Mucosa of rectum (tissue), 2 donors: Measurements from ENCODE around the gene FOSL1.

Source experiments
- H3K27ac ChIP-seq, 2 donors: one replicate each; pipeline ENCODE4 v1.7.0; 2013; ENCODE audit warnings: inconsistent platforms in 2 of 2, low read depth in 2 of 2, low read length in 2 of 2
- H3K27me3 ChIP-seq, 2 donors: one replicate each; pipeline ENCODE4 v1.7.0; 2013; ENCODE audit warnings: low read length in 2 of 2; ENCODE audit not compliant: control insufficient read depth in 2 of 2, insufficient read depth in 2 of 2
- H3K36me3 ChIP-seq, 2 donors: one replicate each; pipeline ENCODE4 v1.7.0; 2013; ENCODE audit warnings: low read length in 2 of 2; ENCODE audit not compliant: control insufficient read depth in 2 of 2, insufficient read depth in 2 of 2
- H3K4me1 ChIP-seq, 2 donors: one replicate each; pipeline ENCODE4 v1.7.0; 2013; ENCODE audit warnings: low read length in 2 of 2, mild to moderate bottlenecking in 1 of 2; ENCODE audit not compliant: control insufficient read depth in 2 of 2, insufficient read depth in 2 of 2
- H3K4me3 ChIP-seq, 2 donors: one replicate each; pipeline ENCODE4 v1.7.0; 2013; ENCODE audit warnings: low read length in 2 of 2
- H3K9ac ChIP-seq, 2 donors: one replicate each; pipeline ENCODE4 v1.7.0; 2013; ENCODE audit warnings: low read length in 2 of 2, low read depth in 1 of 2, mild to moderate bottlenecking in 1 of 2
- H3K9me3 ChIP-seq, 2 donors: one replicate each; pipeline ENCODE4 v1.7.0; 2013; ENCODE audit warnings: low read length in 2 of 2; ENCODE audit not compliant: control insufficient read depth in 2 of 2
- donor health status: healthy.
- donor health status: Normal muscosa, but diverticular disease.

Gene FOSL1

DNA sequence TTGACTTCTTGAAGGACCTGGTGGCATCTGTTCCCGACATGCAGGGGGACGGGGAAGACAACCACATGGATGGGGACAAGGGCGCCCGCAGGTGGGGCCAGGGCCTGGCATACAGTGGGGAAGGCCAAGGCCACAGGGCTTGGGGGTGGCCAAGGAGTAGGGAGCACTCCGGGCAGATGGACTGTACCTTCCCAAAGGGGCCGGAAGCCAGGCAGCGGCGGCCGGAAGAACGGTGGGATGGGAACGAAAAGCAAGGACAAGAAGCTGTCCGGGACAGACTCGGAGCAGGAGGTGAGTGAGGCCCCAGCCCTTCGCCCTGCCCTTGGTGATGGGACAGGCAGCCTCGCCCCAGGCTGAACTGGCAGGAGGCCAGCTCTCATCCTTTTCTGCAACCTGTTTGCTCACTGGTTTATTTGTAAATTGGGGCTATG lies 20.2 kb upstream of the FOSL1 start:
- H3K4me1 ChIP-seq: peaks cover 29 to 30% of the 10 kb centered on the region in 2 donors
- peak overlapping the region; percentile 76 to 78 for H3K4me3 ChIP-seq
- peak overlapping the region; percentile 47 to 71 for H3K9ac ChIP-seq
- H3K36me3 ChIP-seq: peaks cover 8 to 10% of the 10 kb centered on the region in 2 donors
- H3K27me3 ChIP-seq: no peaks in the 10 kb centered on the region
- no peaks in the 10 kb centered on the region for H3K9me3 ChIP-seq
- peak overlapping the region in 1 of 2 donors; percentile 77 for H3K27ac ChIP-seq

DNA sequence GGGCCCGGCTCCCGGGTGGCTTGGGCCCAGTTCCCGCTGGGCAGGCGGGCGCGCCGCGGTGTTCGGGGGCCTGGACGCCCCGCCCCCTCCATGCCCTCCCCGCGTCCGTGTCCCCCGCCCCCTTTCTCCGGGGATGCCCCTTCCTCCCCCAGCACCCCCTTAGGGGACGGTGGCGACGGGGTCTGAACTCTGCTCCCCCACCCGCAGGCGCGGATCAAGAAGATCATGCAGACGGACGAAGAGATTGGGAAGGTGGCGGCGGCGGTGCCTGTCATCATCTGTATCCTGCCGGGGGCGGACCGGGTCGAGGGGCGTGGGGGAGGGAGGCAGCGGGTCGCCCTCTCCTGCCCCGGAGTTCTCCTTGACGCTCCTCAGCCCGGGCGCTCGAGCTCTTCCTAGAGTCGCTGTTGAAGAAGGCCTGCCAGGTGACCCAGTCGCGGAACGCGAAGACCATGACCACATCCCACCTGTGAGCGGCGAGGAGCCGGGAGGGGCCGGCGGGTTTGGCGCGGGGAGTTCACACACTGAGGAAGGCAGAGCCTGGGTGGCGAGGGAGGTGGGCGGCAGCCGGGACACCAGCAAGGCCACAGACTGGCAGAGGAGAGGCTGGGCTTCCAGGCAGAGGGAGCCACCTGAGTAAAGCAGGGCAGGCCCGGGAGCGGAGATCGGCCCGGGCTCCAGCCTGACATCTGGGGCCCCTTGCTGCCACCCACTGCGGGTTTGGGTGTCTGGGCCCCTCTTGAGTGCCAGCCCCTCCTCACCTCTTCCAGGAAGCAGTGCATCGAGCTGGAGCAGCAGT lies 19.6 kb upstream of the FOSL1 start:
- H3K9me3 ChIP-seq: no peaks in the 10 kb centered on the region
- peak overlapping the region; percentile 47 to 71 for H3K9ac ChIP-seq
- H3K27ac ChIP-seq: peak overlapping the region; percentile 77 to 81
- peak overlapping the region; percentile 76 to 78 for H3K4me3 ChIP-seq
- H3K36me3 ChIP-seq: peaks cover 8 to 10% of the 10 kb centered on the region in 2 donors
- peaks cover 34 to 35% of the 10 kb centered on the region in 2 donors for H3K4me1 ChIP-seq
- H3K27me3 ChIP-seq: no peaks in the 10 kb centered on the region

DNA sequence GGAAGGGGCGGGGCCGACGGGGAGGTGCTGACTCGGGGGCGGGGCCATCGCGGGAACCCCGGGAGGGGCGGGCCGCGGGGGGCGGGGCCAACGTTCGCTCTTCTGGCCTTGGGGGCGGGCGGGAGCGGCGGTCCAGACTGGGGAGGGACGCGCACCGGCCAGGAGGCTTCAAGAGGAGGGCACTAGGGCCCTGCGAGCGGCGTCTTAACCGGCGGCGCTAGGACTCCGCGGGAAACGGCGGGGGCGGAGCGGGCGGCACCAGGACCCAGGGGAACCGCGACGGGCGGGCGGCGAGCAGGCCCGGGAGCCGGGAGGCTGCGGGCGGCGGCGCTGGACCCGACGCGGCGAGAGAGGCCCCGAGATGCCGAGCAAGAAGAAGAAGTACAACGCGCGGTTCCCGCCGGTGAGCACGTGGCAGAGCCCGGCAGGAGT lies 19.0 kb upstream of the FOSL1 start, which contains the start of gene DRAP1:
Gene DRAP1 (plus strand): TSS at position 286 of the 432 bp plus-strand sequence. CDS start 76 bp downstream, at position 362.
- Histone ChIP-seq H3K9me3 (no peaks in the 10 kb centered on the region), H3K27me3 (no peaks in the 10 kb centered on the region), H3K4me3 (peak within 1 kb of the TSS; percentile 79 to 91), H3K27ac (peak within 1 kb of the TSS; percentile 82 to 85), H3K9ac (peak within 1 kb of the TSS; percentile 92), H3K36me3 (peaks cover 8 to 10% of the 10 kb centered on the region in 2 donors), H3K4me1 (peaks cover 34 to 35% of the 10 kb centered on the region in 2 donors)

DNA sequence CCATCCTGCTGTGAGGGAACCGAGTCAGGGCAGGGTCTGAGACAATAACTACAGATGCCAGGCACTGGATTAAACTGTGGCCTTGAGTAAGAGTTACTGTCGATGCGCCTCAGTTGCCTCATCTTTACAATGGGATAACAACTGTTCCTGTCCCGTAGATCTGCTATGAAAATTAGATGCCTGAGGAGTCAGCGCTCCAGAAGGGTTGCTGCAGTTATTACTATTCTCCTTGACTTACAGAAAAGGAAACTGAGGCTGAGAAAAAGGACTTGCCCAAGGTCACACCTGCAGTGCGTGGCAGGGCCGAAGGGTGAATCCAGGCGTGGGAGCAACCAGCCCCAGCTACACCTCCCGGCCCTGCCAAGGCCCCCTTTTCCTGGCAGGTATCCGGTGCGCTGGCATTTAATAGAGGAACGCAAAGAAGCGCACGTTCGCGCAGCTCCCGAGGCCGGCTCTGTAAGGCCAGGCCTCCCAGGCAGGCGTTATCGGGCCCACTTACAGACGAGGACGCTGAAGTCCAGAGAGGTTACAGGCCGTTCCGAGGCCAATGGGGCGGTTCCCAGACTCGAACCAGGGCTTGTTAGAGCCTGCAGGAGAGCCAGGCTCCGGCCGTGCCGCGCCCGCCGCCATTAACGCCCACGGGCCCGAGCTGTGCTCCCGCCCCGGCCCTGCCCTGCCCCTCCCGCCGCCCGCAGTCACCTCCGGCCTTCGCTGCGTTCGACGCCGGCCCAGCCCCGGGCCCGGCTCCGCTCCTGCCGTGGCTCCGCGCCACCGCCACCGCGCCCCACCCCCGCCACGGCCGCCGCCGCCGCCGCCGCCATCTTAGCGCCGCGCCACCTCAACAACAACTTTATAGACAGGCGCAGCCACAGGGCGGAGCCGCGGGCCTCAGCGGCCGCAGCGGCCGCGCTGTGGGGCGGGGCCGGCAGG lies 18.3 kb upstream of the FOSL1 start, which contains the start of gene C11orf68:
Gene C11orf68 (minus strand): TSS at position 852 of the 930 bp plus-strand sequence. CDS start 31 bp downstream, at position 821.
- peak within 1 kb of the TSS; percentile 79 to 91 for H3K4me3 ChIP-seq
- H3K4me1 ChIP-seq: peaks cover 34 to 35% of the 10 kb centered on the region in 2 donors
- H3K27ac ChIP-seq: peak within 1 kb of the TSS; percentile 82 to 85
- H3K36me3 ChIP-seq: peaks cover 8 to 10% of the 10 kb centered on the region in 2 donors
- no peaks in the 10 kb centered on the region for H3K27me3 ChIP-seq
- no peaks in the 10 kb centered on the region for H3K9me3 ChIP-seq
- peak within 1 kb of the TSS; percentile 92 for H3K9ac ChIP-seq

DNA sequence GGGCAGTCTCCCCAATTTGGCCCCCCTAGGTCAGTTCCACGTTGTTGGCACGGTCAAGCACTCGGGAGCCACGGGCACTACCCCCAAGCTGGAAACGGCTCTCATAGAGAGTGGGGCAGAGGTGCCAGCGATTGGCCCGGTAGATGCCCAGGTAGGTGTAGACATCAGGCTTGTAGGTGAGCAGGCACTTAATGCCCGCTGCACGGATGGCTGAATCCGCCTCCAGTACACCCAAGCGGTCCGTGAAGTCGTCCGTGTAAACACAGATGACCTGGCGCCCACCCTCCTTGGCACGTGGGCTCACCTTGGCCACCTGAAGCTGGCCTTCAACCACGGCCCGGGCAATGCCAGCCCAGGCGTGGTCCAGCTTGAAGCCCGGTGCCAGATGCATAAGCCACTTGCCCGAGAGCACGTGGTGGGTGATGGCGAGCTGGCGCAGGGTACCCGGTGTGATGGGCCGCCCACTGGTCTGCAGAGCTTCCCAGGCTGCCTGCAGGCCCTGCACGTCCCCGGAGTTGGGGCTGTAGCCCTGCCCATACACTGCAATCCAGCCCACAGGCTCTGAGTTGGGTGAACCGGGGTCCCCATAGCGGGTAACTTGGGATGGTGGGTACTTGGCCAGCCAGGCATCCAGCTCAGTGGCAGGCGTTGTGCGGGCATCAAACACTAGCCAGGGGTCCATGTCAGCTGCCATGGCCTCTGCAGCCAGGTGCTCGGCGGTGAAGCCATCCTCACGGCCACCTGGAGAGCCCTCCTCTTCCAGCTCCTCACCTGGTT lies 17.4 kb upstream of the FOSL1 start:
- peak overlapping the region in 1 of 2 donors; percentile 85 for H3K27ac ChIP-seq
- H3K36me3 ChIP-seq: peaks cover 8% of the 10 kb centered on the region in 2 donors
- peak overlapping the region; percentile 92 for H3K9ac ChIP-seq
- H3K9me3 ChIP-seq: no peaks in the 10 kb centered on the region
- no peaks in the 10 kb centered on the region for H3K27me3 ChIP-seq
- peaks cover 34 to 35% of the 10 kb centered on the region in 2 donors for H3K4me1 ChIP-seq
- H3K4me3 ChIP-seq: peak overlapping the region; percentile 79 to 91

DNA sequence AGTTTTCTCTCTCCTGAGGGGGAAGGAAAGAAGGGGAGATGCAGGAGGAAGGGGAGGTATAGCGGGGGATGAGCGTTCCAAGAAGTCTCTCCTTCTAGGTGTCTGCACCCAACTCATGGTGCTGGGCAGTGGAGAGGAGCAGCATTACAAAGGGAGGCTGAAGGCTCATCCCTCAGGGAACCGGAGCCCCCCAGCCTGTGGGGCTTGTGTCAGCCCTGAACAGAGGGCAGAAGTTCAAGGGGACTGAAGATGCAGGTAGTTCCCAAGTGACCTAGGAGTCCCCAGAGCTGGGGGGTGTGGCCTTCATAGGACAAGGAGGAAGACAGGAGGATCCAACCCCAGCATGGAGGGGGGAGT lies 16.9 kb upstream of the FOSL1 start:
- H3K4me1 ChIP-seq: peaks cover 36 to 37% of the 10 kb centered on the region in 2 donors
- peak overlapping the region; percentile 79 to 91 for H3K4me3 ChIP-seq
- H3K27me3 ChIP-seq: no peaks in the 10 kb centered on the region
- H3K36me3 ChIP-seq: peaks cover 3% of the 10 kb centered on the region in 2 donors
- H3K9ac ChIP-seq: no peak overlapping the region
- H3K27ac ChIP-seq: no peak overlapping the region
- H3K9me3 ChIP-seq: no peaks in the 10 kb centered on the region

DNA sequence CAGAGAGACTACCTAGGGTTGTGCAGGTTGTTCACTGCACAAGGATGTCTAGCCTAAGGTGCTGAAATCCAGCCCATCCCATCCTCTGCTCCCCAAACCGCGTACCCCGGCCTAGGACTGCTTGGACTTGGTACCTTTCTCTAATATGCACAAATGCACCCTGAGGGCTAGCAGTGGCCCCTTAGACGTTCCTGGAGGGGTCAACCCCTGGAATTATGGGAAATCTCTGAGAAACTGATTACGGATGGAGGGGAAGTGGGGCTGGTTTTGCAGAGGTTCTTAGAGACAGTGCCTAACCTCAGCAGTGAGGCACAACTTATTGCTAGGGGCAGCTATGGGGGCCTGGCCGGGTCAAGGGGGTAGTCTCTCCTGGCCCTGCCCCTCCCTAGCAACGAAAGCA lies 16.2 kb upstream of the FOSL1 start:
- peaks cover 43% of the 10 kb centered on the region in 2 donors for H3K4me1 ChIP-seq
- H3K27me3 ChIP-seq: no peaks in the 10 kb centered on the region
- peak overlapping the region in 1 of 2 donors; percentile 70 for H3K27ac ChIP-seq
- H3K9me3 ChIP-seq: no peaks in the 10 kb centered on the region
- H3K4me3 ChIP-seq: no peak overlapping the region
- no peaks in the 10 kb centered on the region for H3K36me3 ChIP-seq
- H3K9ac ChIP-seq: no peak overlapping the region

DNA sequence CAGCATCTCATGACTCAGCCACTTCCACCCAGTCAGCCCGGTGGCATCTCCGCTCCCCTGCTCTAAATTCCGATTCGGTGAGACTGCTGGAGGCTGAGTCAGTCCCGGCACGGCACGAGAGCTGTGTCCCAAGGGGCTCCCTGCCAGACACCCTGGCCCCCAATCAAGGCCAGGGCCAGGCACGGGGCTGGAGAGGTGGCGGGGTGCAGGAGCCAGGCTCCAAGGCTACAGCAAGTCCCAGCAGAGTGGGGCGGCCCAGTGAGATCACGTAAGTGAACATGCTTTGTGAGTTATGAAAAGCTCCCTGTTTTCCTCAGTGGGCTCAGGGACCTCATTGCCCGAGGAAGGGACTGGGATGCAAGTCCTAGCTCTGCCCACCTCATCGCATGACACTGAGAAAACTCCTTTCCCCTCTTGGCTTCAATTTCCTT lies 15.6 kb upstream of the FOSL1 start:
- H3K4me3 ChIP-seq: no peak overlapping the region
- no peak overlapping the region for H3K9ac ChIP-seq
- no peaks in the 10 kb centered on the region for H3K36me3 ChIP-seq
- H3K27me3 ChIP-seq: no peaks in the 10 kb centered on the region
- no peaks in the 10 kb centered on the region for H3K9me3 ChIP-seq
- H3K4me1 ChIP-seq: peaks cover 42 to 44% of the 10 kb centered on the region in 2 donors
- H3K27ac ChIP-seq: peak overlapping the region; percentile 26 to 70

DNA sequence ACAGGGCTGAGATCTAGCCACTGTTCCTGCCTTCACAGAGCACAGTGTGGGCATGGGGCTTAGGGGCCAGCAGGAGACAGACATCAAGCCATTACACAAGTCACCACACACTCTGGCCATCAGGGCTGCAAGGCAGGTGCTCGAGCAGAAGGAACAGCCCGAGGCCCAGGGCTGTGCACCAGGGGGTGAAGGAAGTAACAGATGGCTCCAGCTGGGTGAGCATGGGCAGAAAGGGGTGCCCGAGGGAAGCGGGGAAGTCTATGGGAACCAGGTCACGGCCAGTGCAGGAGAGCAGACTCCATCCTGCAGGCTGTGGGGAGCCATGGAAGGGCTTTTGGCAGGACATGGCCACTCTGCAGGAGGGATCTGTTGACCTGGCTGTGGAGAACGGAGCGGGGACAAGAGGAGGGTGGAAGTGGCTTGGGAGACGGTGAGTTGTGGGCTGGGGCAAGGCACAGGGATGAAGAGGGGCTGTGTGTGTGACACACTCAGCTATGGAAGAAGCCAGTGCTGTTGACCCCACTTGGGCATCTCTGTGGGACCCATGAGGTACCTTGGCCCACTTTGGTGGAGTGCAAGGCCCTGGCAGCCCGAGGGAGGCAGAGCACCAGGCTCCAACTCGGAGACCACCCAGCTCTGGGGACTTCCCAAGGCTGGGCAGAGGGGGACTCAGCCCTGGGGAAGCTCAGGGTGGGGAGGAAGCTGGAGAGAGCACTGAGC lies 15.1 kb upstream of the FOSL1 start:
- Histone ChIP-seq H3K4me1 (peaks cover 36 to 39% of the 10 kb centered on the region in 2 donors), H3K9ac (no peak overlapping the region), H3K9me3 (no peaks in the 10 kb centered on the region), H3K4me3 (no peak overlapping the region), H3K27me3 (no peaks in the 10 kb centered on the region), H3K36me3 (no peaks in the 10 kb centered on the region), H3K27ac (peak overlapping the region; percentile 52 to 70)
